CD8-positive, alpha-beta memory T cell (primary cell): ENCODE data around the gene PYGB. TPM values are rescaled to one million over a fixed set of nuclear protein-coding genes. Genes with fewer than 3 reads are reported as not detected.

Experiments used
- CTCF ChIA-PET: fragments of 350-600 bp; sonication (Branson Sonifier 250); formaldehyde crosslinking; loops from one replicate; lab custom pipeline; 2021; ENCODE audit warnings: antibody characterized with exemption; lab: Charles Lee
- POLR2A ChIA-PET: fragments of 350-600 bp; sonication (Branson Sonifier 250); formaldehyde crosslinking; loops from one replicate; lab custom pipeline; 2021; ENCODE audit warnings: antibody characterized with exemption; lab: Charles Lee
- DNase-seq, 5 donors: peaks; one replicate each; pipeline versions ENCODE4 v3.0.0 to v3.0.0-alpha.2; 2020 to 2022; ENCODE audit warnings: mixed read lengths in 1 of 5
- H3K27ac ChIP-seq: one replicate; pipeline ENCODE4 v1.7.0; 2013; ENCODE audit warnings: low read depth, mild to moderate bottlenecking, low read length, moderate library complexity
- H3K27me3 ChIP-seq: 2 replicates; pipeline ENCODE4 v1.7.0; 2013; ENCODE audit warnings: low read length, mild to moderate bottlenecking; ENCODE audit not compliant: insufficient read depth, poor library complexity, severe bottlenecking
- H3K36me3 ChIP-seq: 2 replicates; pipeline ENCODE4 v1.7.0; 2013; ENCODE audit warnings: mild to moderate bottlenecking, low read length, moderate library complexity; ENCODE audit not compliant: insufficient read depth
- H3K4me1 ChIP-seq: 2 replicates; pipeline ENCODE4 v1.7.0; 2013; ENCODE audit warnings: mild to moderate bottlenecking, low read length, moderate library complexity; ENCODE audit not compliant: insufficient read depth
- H3K4me3 ChIP-seq: 2 replicates; pipeline ENCODE4 v1.7.0; 2013; ENCODE audit warnings: mild to moderate bottlenecking, low read length
- H3K9me3 ChIP-seq: 2 replicates; pipeline ENCODE4 v1.7.0; 2013; ENCODE audit warnings: mild to moderate bottlenecking, low read length
- H3K27ac Mint-ChIP-seq, 8 donors: one replicate each; pipeline ENCODE4 v1.8.0; 2020 to 2021; ENCODE audit warnings: mixed read lengths in 8 of 8, mild to moderate bottlenecking in 6 of 8, inconsistent platforms in 3 of 8, moderate library complexity in 3 of 8
- H3K27me3 Mint-ChIP-seq, 2 donors: one replicate each; pipeline ENCODE4 v1.8.0; 2020 to 2021; ENCODE audit warnings: mixed read lengths in 2 of 2, mild to moderate bottlenecking in 1 of 2, moderate library complexity in 1 of 2
- H3K36me3 Mint-ChIP-seq, 3 donors: one replicate each; pipeline ENCODE4 v1.8.0; 2020 to 2021; ENCODE audit warnings: mixed read lengths in 3 of 3, inconsistent platforms in 1 of 3, mild to moderate bottlenecking in 1 of 3
- H3K4me1 Mint-ChIP-seq, 3 donors: one replicate each; pipeline ENCODE4 v1.8.0; 2020 to 2021; ENCODE audit warnings: mixed read lengths in 3 of 3, inconsistent platforms in 1 of 3, mild to moderate bottlenecking in 1 of 3
- H3K4me3 Mint-ChIP-seq, 7 donors: one replicate each; pipeline ENCODE4 v1.8.0; 2020 to 2021; ENCODE audit warnings: mixed read lengths in 7 of 7, mild to moderate bottlenecking in 6 of 7, moderate library complexity in 4 of 7, inconsistent platforms in 2 of 7
- H3K9me3 Mint-ChIP-seq, 5 donors: one replicate each; pipeline ENCODE4 v1.8.0; 2020 to 2022; ENCODE audit warnings: mixed read lengths in 5 of 5, mild to moderate bottlenecking in 3 of 5, moderate library complexity in 2 of 5, inconsistent platforms in 1 of 5
- polyA plus RNA-seq: library from polyadenylated mRNA; unstranded; fragments of 300-500 nt; fragmentation: Illumina TruSeq; gene quantifications from one replicate; pipeline ENCODE4 v1.2.3, GENCODE V29; 2021
- total RNA-seq, 2 experiments: library from RNA; stranded (reverse); gene quantifications; one replicate each; pipeline ENCODE4 v1.2.3, GENCODE V29; 2021

Gene PYGB
- total and polyA plus RNA-seq, 3 experiments from 2014 or later: 32.5 to 35.7 (median 35.6) TPM

DNA sequence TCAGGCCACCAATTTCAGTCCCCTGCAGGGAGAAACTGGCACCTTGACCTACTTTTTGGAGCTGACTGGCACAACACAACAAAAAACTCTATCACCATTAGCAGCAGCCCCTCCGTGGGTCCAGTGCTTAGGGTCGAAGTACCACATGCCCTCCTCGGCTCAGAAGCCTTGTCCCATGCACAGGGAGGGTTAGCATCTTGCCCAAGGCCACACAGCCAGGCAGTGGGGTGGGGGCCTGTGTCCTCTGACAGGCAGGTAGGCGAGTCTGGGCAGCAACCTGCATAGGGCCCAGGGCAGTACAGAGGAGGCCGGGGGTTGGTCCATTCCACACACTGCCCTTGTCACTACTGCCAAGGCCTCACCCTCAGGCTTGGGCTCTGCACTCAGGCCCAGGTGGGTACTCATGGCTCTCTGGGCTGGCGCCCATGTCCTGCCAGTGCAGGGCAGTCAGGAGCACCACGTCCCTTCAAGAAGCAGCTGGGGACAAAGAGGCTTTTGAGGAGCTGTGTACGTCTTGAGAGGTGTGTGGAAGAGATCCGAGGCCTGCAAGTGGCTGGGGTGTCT lies 53.6 kb downstream of the PYGB start:
- Mint-ChIP-seq H3K9me3 (no peaks in the 10 kb centered on the region), H3K36me3 (peaks cover 0 to 46% (median 0%) of the 10 kb centered on the region in 3 donors), H3K27ac (peak overlapping the region in 4 of 8 donors; percentile 32 to 84 (median 40)), H3K4me1 (no peaks in the 10 kb centered on the region), H3K4me3 (no peak overlapping the region), H3K27me3 (no peaks in the 10 kb centered on the region)
- ChIA-PET CTCF (no interaction called here), POLR2A (no interaction called here)
- Histone ChIP-seq H3K27ac (no peak overlapping the region), H3K36me3 (no peaks in the 10 kb centered on the region), H3K4me1 (no peaks in the 10 kb centered on the region), H3K4me3 (no peak overlapping the region), H3K27me3 (no peaks in the 10 kb centered on the region), H3K9me3 (no peaks in the 10 kb centered on the region)
- DNase-seq: no peak

DNA sequence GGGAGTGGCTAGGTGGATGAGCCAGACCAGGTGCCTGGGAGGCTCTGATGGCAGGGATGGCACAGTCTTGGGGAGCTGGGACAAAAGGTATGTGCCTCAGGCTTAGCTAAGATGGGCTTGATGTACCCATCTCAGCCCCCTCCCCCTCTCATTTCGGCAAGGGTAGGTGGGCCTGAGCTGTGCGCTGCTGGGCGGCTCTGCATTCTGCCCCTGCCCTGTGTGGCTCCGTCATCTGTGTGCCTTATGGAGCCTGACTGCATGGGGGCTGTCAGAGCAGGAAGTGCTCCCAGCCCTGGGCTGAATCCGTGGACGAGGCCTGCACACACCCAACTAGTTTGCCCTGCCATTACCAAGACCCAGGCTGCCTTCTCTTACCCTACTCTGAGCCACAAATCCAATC lies 54.7 kb downstream of the PYGB start:
- Mint-ChIP-seq H3K27ac (peak overlapping the region in 2 of 8 donors; percentile 63 to 70), H3K36me3 (peaks cover 0 to 49% (median 2%) of the 10 kb centered on the region in 3 donors), H3K9me3 (no peaks in the 10 kb centered on the region), H3K4me1 (no peaks in the 10 kb centered on the region), H3K27me3 (no peaks in the 10 kb centered on the region), H3K4me3 (no peak overlapping the region)
- Histone ChIP-seq H3K27ac (no peak overlapping the region), H3K27me3 (no peaks in the 10 kb centered on the region), H3K9me3 (no peaks in the 10 kb centered on the region), H3K4me1 (no peaks in the 10 kb centered on the region), H3K4me3 (no peak overlapping the region), H3K36me3 (no peaks in the 10 kb centered on the region)
- no peak for DNase-seq
- CTCF ChIA-PET: no interaction called here
- POLR2A ChIA-PET: no interaction called here

DNA sequence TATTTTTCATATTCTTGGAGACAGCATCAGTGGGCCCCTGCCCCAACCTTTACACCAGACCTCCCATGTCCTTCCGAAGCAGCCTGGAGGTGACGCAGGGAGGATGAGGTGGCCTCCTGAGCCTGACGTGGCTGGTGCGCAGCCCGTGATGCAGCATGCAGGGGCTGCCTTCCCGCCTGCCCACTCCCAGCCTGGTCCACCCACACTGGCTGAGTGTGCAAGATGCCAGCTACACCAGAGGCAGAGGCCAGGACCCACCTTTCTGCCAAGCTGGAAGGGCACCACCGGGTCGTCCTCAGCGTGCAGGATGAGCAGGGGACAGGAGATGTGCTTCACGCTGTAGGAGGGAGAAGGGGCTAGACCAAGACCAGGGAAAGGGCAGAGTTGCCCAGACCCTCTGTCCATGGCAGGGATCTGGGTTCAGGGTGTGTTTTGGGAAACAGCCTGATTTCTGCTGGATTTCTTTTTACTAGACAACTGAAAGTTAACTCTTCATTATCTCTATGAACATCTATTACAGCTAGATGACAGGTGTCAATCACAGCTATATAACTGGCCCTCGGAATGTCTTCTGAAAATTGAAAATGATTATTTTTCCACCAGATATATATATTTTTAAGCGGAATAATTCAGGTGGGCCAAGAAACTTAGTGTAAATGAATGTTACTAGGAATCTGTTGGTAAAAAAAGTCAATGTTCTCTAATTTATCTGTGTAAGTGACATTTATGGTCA lies 55.6 kb downstream of the PYGB start:
- H3K36me3 Mint-ChIP-seq: peaks cover 0 to 46% (median 2%) of the 10 kb centered on the region in 3 donors
- ChIA-PET POLR2A (no interaction called here), CTCF (no interaction called here)
- Histone ChIP-seq H3K27ac (no peak overlapping the region), H3K27me3 (no peaks in the 10 kb centered on the region), H3K9me3 (no peaks in the 10 kb centered on the region), H3K4me1 (no peaks in the 10 kb centered on the region), H3K36me3 (no peaks in the 10 kb centered on the region), H3K4me3 (no peak overlapping the region)
- peaks cover 0 to 1% of the 10 kb centered on the region in 2 donors for H3K27me3 Mint-ChIP-seq
- no peak overlapping the region for H3K27ac Mint-ChIP-seq
- H3K4me3 Mint-ChIP-seq: no peak overlapping the region
- no peak for DNase-seq
- H3K4me1 Mint-ChIP-seq: no peaks in the 10 kb centered on the region
- no peaks in the 10 kb centered on the region for H3K9me3 Mint-ChIP-seq

DNA sequence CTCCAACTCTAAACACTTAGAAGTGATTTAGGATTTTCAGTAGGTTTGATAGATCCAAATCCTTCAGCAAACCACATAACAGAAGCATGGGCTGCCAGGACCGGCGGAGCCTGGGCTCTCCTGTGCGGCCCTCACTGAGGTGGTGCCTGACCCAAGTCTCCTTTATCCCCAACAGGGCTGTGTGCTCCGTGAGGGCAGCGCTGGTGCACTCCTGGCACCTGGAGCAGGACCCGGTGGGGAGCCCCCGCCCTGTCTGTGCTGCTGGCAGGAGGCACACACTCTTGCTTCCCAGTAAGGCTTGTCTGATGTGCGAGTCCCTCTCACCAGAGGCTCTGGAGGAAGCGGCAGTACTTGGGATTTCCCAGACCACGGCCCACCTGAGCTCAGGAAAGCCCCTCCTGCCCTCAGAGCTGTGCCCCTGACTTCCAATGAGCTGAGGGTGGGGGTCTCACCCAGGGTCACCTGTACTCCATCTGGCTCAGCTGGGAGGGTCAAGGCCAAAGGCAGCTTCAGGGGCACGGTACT lies 56.2 kb downstream of the PYGB start:
- CTCF ChIA-PET: no interaction called here
- Mint-ChIP-seq H3K27ac (no peak overlapping the region), H3K27me3 (peaks cover 0 to 2% of the 10 kb centered on the region in 2 donors), H3K4me3 (no peak overlapping the region), H3K9me3 (no peaks in the 10 kb centered on the region), H3K36me3 (peaks cover 0 to 44% (median 2%) of the 10 kb centered on the region in 3 donors), H3K4me1 (no peaks in the 10 kb centered on the region)
- Histone ChIP-seq H3K27me3 (no peaks in the 10 kb centered on the region), H3K4me3 (no peak overlapping the region), H3K9me3 (no peaks in the 10 kb centered on the region), H3K27ac (no peak overlapping the region), H3K36me3 (no peaks in the 10 kb centered on the region), H3K4me1 (no peaks in the 10 kb centered on the region)
- POLR2A ChIA-PET: no interaction called here
- no peak for DNase-seq

DNA sequence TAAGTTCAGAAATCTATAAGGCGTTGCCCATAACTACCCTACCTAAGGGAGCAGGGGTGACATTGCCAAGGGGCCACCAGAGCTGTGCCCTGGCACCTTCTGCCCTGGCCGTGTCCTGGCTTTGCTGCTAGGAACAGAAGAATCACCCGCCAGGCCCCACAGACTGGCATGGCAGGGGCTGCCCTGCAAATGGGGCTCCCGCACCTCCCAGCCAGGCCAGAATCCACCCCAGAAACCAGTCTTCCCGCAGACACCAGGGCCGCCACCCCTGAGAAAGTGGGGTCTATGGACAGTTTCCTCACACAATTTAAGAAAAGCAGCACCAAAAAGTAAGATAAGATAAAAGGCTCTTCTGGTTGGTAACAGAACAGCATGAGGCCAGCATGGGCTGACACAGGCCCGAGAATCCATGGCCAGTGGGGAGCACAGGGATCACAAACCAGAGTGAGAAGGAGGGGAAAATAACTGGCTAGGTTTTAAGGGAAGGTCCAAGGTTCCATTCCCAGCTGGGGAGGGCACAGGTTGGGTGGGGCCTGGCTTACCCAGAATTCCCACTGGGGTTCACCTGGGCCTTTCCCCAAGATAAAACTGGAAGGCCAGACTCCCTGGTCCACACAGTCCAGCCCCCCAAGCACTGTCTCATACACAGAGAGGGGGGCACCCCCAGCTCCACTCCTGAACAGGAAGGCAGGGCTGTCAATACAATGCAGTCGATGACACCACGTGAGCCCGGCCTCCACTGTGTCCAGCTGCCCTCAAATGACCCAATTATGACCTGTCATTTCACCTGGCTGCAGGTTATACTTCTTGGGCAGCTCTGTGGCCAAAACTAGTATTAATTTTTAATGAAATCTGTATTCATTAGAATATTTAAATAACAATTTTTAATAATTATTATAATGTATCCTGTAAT lies 59.4 kb downstream of the PYGB start:
- peaks cover 17% of the 10 kb centered on the region for H3K4me1 ChIP-seq
- Mint-ChIP-seq H3K4me3 (no peak overlapping the region), H3K27me3 (peaks cover 0 to 2% of the 10 kb centered on the region in 2 donors), H3K4me1 (peaks cover 11 to 24% (median 16%) of the 10 kb centered on the region in 3 donors), H3K27ac (peak overlapping the region in 3 of 8 donors; percentile 11 to 56 (median 21)), H3K9me3 (no peaks in the 10 kb centered on the region), H3K36me3 (peaks cover 0 to 32% (median 7%) of the 10 kb centered on the region in 3 donors)
- H3K9me3 ChIP-seq: no peaks in the 10 kb centered on the region
- H3K27ac ChIP-seq: no peak overlapping the region
- no peak for DNase-seq
- CTCF ChIA-PET: no interaction called here
- H3K27me3 ChIP-seq: no peaks in the 10 kb centered on the region
- H3K36me3 ChIP-seq: no peaks in the 10 kb centered on the region
- POLR2A ChIA-PET: no interaction called here
- H3K4me3 ChIP-seq: no peak overlapping the region

DNA sequence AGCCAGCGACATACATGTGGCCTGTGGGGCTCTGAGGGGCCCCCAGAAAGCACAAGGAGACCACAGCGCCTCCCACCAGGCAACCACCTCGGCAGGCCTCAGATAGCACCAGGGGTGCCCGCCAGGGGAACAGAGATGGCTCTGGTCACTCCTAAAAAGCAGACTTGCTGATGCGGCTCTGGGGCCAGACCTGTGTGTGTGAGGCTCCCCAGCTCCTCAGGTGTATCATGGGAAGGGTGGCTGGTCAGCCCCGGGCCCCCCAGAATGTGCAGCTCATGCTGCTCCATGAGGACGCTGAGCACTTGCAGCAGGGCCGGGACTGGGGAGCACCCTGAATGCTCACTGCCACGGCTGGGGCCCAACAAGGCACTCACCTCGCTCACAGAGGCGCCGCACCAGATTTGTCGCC lies 60.2 kb downstream of the PYGB start:
- no peak overlapping the region for H3K4me3 Mint-ChIP-seq
- CTCF ChIA-PET: no interaction called here
- H3K27ac ChIP-seq: no peak overlapping the region
- peaks cover 11 to 25% (median 16%) of the 10 kb centered on the region in 3 donors for H3K4me1 Mint-ChIP-seq
- POLR2A ChIA-PET: no interaction called here
- H3K9me3 Mint-ChIP-seq: no peaks in the 10 kb centered on the region
- no peak overlapping the region for H3K4me3 ChIP-seq
- no peak overlapping the region for H3K27ac Mint-ChIP-seq
- DNase-seq: peak in 1 of 5 donors; percentile 26
- H3K36me3 ChIP-seq: no peaks in the 10 kb centered on the region
- H3K9me3 ChIP-seq: no peaks in the 10 kb centered on the region
- no peaks in the 10 kb centered on the region for H3K27me3 ChIP-seq
- peaks cover 0 to 2% of the 10 kb centered on the region in 2 donors for H3K27me3 Mint-ChIP-seq
- H3K36me3 Mint-ChIP-seq: peaks cover 0 to 25% (median 7%) of the 10 kb centered on the region in 3 donors
- H3K4me1 ChIP-seq: peaks cover 17% of the 10 kb centered on the region

DNA sequence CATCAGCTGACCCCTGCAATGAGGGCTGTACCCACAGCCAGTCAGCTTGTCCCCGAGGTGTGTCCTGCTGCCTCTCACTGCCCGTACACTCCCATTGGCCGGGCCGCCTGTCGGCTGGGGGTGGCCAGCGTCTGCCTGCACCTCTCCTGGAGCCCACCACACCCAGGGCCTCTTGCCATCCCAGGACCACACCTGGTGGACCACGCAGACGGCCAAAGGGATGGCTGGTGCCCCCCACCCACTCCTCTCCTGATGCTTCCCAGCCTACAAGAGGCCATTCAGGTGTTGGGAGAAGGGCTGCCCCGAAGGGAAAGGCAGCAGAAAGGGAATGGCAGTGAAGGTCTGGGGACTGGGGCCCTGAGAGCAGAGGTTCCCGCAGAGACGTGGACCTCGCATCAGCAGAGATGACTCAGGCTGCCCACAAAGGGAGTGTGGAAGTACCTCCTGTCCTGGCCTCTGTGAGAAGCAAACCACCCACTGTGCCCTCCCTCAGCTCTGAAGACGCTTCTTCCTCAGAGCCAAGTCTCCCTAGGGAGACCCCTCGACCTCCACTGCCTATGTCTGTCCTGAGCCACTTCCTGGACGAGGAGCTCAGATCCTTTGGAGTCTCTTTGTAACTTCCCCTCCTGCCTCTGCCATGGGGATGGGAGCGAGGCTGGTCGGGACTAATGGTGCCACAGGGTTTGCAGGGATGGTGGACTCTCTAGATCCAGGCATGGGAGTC lies 60.9 kb downstream of the PYGB start:
- Histone ChIP-seq H3K4me1 (peaks cover 17% of the 10 kb centered on the region), H3K4me3 (no peak overlapping the region), H3K36me3 (no peaks in the 10 kb centered on the region), H3K27ac (no peak overlapping the region), H3K9me3 (no peaks in the 10 kb centered on the region), H3K27me3 (no peaks in the 10 kb centered on the region)
- ChIA-PET POLR2A (no interaction called here), CTCF (no interaction called here)
- Mint-ChIP-seq H3K9me3 (no peaks in the 10 kb centered on the region), H3K27ac (no peak overlapping the region), H3K27me3 (peaks cover 0 to 2% of the 10 kb centered on the region in 2 donors), H3K4me3 (no peak overlapping the region), H3K36me3 (peaks cover 0 to 18% (median 7%) of the 10 kb centered on the region in 3 donors), H3K4me1 (peaks cover 11 to 28% (median 16%) of the 10 kb centered on the region in 3 donors)
- DNase-seq: peak in 1 of 5 donors; percentile 39
